Measurements from ENCODE around the gene CXCL6.

CXCL6 gene

GRCh38 chr4:73822389-73822788 is 14.1 kb upstream of the CXCL6 start:
- TF ChIP-seq ESRRG (CRISPR knock-in tag; IDR thresholded peaks at IDR 0.05) (no peak), RARB (CRISPR knock-in tag; IDR thresholded peaks at IDR 0.05) (no peak), POU6F1 (CRISPR knock-in tag; IDR thresholded peaks at IDR 0.05; ENCODE audit: borderline replicate concordance, low read depth) (no peak), ZNF70 (CRISPR knock-in tag; IDR thresholded peaks at IDR 0.05) (no peak), ISL1 (CRISPR knock-in tag; IDR thresholded peaks at IDR 0.05) (no peak), TSHZ2 (CRISPR knock-in tag; IDR thresholded peaks at IDR 0.05) (no peak), CREB5 (CRISPR knock-in tag; IDR thresholded peaks at IDR 0.05; ENCODE audit: low read depth) (no peak), SNAI2 (CRISPR knock-in tag; IDR thresholded peaks at IDR 0.05) (no peak), TCF4 (CRISPR knock-in tag; IDR thresholded peaks at IDR 0.05; ENCODE audit: borderline replicate concordance) (no peak), PPARA (CRISPR knock-in tag; IDR thresholded peaks at IDR 0.05; ENCODE audit: borderline replicate concordance) (no peak), ZNF8 (CRISPR knock-in tag; IDR thresholded peaks at IDR 0.05) (no peak), BACH2 (CRISPR knock-in tag; IDR thresholded peaks at IDR 0.05; ENCODE audit: borderline replicate concordance) (no peak), OSR1 (CRISPR knock-in tag; IDR thresholded peaks at IDR 0.05) (no peak), ZFP30 (CRISPR knock-in tag; IDR thresholded peaks at IDR 0.05) (no peak), CSDC2 (CRISPR knock-in tag; IDR thresholded peaks at IDR 0.05) (no peak), ARNTL (CRISPR knock-in tag; IDR thresholded peaks at IDR 0.05; ENCODE audit: borderline replicate concordance, low read depth) (no peak)
- no peak for ATAC-seq

GRCh38 chr4:73822812-73823504 is 13.5 kb upstream of the CXCL6 start:
- no peak for ATAC-seq
- TF ChIP-seq ARNTL (CRISPR knock-in tag; IDR thresholded peaks at IDR 0.05; ENCODE audit: borderline replicate concordance, low read depth) (no peak), ZNF8 (CRISPR knock-in tag; IDR thresholded peaks at IDR 0.05) (no peak), ZFP3 (CRISPR knock-in tag; IDR thresholded peaks at IDR 0.05) (no peak), PATZ1 (CRISPR knock-in tag; IDR thresholded peaks at IDR 0.05; ENCODE audit: borderline replicate concordance) (no peak), CSRNP3 (CRISPR knock-in tag; IDR thresholded peaks at IDR 0.05) (no peak), POU6F1 (CRISPR knock-in tag; IDR thresholded peaks at IDR 0.05; ENCODE audit: borderline replicate concordance, low read depth) (no peak), TOX (CRISPR knock-in tag; IDR thresholded peaks at IDR 0.05; ENCODE audit: borderline replicate concordance) (no peak), TSHZ2 (CRISPR knock-in tag; IDR thresholded peaks at IDR 0.05) (no peak)
